ES-I3 (cell line): ENCODE results near the gene CLEC10A.
"Not testable (repeated sequence)": the region's sequence is repeated elsewhere in the genome, so short reads cannot be mapped to it uniquely, and the experiment has no call there.

ENCODE experiments used
- H3K36me3 ChIP-seq: 2 replicates; pipeline ENCODE4 v1.6.1; 2013; ENCODE audit warnings: mild to moderate bottlenecking, low read length, control low read depth, moderate library complexity; ENCODE audit not compliant: insufficient read depth
- H3K4me1 ChIP-seq: 2 replicates; pipeline ENCODE4 v1.6.1; 2013; ENCODE audit warnings: mild to moderate bottlenecking, control low read depth, low read length; ENCODE audit not compliant: insufficient read depth
- H3K9ac ChIP-seq: 2 replicates; pipeline ENCODE4 v1.6.1; 2013; ENCODE audit warnings: low read depth, mild to moderate bottlenecking, low read length, moderate library complexity
- H3K9me3 ChIP-seq: 2 replicates; pipeline ENCODE4 v1.6.1; 2013; ENCODE audit warnings: mild to moderate bottlenecking, low read length, moderate library complexity; ENCODE audit not compliant: control insufficient read depth, insufficient read depth

CLEC10A gene

DNA sequence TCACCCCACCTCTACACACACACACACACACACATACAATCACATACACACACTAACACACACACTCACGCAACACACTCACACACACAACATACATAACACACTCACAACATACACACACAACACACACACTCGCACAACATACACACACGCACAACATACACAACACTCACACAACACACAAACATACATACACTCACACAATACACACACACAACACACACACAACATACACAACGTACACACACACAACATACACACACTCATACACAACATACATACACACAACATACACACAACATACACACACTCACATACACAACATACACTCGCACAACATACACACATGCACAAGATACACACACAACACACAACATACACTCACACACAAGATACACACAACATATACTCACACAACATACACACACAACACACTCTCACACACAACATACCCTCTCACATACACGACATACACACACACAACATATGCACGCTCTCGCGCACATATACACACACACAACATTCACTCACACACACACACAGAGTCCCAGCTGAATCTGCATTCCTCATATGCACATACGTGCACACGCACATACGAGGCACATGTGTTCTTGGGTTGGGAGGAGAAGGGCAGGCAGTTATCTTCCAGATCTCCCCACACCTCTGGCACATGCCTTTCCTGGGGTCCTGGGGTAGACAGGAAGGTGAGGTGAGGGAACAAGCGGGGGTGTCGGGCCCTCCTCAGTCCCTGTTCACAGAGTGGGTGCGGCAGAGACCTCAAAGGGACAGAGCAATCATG lies 33.4 kb upstream of the CLEC10A start:
- no peak overlapping the region for H3K9ac ChIP-seq
- no peaks in the 10 kb centered on the region for H3K36me3 ChIP-seq
- H3K4me1 ChIP-seq, result peaks cover 8% of the 10 kb centered on the region
- H3K9me3 ChIP-seq, result no peaks in the 10 kb centered on the region

DNA sequence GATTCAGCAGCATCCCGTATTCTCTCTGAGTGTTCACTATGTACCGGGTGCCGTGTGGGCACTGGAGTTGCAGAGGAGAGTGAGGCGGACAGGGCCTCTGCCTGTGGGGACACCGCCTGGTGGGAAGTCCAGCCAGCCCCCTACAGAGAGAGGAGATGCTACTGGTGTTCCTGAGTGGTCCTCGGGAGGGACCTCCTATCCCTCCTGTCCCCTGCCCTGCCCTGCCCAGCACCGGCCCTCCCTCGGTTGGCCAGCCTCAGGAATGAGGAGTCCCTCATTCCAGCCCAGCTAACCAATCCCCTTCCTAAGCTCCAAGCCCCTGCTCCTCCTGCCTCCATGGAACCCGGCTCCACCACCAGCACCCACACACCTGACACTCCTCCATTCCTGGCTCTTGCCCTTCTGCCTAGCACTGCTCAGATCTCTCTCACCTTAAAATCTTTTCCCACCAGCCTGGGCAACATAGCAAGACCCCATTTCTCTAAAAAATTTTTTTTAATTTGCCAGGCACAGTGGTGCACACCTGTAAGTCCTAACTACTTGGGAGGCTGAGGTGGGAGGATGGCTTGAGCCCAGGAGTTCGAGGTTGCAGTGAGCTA lies 32.6 kb upstream of the CLEC10A start:
- Histone ChIP-seq H3K9me3 (no peaks in the 10 kb centered on the region), H3K9ac (no peak overlapping the region)

DNA sequence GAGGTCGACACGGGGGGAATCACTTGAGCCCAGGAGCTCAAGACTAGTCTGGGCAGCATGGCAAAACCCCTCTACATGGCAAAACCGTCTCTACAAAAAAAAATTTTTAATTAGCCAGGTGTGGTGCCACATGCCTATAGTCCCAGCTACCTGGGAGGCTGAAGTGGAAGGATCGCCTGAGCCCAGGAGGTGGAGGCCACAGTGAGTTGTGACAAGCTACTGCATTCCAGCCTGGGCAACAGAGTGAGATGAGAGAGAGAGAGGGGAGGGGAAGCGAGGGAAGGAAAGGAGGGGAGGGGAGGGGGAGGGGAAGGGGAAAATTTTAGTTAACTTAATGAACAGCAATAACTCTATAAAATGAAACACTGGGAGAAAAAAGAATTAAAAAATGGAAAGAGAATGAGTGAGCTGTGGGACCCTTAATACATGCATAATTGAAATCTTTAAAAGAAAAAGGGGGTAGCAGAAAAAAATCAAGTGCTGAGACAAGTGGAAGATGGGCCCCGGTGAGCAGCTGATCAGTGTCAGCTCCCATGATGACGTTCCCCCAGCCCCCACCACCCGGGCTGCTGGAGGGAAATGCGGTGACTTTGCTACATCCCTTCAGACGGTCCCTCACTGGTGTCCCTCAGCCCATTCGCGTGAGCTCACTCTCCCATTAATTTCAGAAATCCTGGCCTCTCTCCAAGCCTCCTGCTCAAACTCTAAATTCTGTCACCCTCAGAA lies 31.9 kb upstream of the CLEC10A start:
- no peak overlapping the region for H3K9ac ChIP-seq
- no peaks in the 10 kb centered on the region for H3K9me3 ChIP-seq
- H3K4me1 ChIP-seq, result peaks cover 8% of the 10 kb centered on the region
- H3K36me3 ChIP-seq, result no peaks in the 10 kb centered on the region

More for the DNA sequence above, 32.6 kb upstream of the CLEC10A start:
- peaks cover 8% of the 10 kb centered on the region for H3K4me1 ChIP-seq
- no peaks in the 10 kb centered on the region for H3K36me3 ChIP-seq

DNA sequence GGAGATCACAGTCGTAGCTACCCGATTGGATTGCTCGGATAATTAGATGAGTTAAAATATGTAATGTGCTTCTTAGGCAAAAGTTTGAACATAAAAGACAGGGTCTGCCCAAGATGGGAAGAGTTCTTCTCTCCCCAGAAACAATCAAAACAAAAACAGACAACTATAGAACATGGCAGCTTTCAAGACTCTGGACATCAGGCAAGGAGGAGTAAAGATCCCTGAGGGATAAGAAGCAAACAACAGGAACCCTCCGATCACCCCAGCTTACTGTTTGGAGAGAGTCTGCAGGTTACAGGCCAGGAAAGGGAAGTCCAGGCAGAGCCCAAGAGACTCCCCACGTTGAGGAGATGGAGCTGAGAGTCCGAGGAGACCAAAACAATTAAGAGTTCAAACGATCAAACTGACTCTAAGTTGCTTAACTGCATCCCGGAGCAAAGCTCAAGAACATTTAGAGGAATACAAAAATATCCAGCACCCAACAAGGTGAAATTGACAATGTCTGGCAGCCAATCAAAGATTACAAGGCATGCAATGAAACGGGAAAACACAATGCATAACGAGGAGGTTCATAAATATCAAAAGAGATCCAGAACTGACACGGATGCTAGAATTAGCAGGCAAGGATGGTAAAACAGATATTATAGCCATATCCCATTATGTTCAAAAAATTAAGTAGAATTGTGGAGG lies 30.7 kb upstream of the CLEC10A start:
- H3K9me3 ChIP-seq, result no peaks in the 10 kb centered on the region
- no peak overlapping the region for H3K9ac ChIP-seq
- H3K36me3 ChIP-seq, result no peaks in the 10 kb centered on the region
- H3K4me1 ChIP-seq, result peaks cover 8% of the 10 kb centered on the region

DNA sequence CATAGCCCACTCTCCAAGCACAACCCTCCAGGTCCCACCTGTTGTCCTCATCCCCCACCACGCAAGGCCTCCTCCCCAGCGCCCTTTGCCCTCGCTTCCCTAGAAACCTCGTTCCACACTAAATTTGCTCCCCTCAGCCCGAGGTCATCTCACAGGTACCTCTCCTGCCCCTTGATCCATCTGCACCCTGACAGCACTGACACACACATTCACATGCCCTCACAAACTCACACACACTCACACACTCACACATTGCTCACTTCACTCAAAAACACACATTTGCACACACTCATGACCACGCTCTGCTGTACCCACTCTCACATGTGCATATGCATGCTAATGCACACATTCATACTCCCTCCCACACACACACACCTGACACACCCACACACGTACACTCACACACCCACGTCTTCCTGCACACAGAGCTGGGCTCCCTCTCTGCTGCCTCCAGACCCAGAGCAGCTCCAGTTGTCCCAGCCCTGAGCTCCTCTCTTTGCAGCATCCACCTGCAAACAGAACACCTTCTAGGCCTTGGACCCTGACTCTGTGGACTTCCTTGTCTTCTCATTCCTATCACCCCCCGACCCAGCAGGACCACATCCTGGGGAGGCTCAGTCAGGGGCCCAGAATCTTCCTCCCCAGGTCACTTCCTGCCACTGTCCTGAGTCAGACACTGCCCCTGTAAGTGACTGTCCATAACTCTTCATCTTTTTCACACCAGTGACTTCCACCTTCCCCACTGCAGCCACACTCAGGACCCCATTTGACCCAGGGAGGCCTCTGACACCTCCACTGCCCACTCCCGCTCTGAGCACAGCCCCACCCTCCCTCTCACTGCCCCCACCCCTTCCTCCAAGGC lies 29.6 kb upstream of the CLEC10A start:
- H3K36me3 ChIP-seq, result no peaks in the 10 kb centered on the region
- H3K9me3 ChIP-seq, result no peaks in the 10 kb centered on the region
- no peak overlapping the region for H3K9ac ChIP-seq
- peaks cover 8% of the 10 kb centered on the region for H3K4me1 ChIP-seq

DNA sequence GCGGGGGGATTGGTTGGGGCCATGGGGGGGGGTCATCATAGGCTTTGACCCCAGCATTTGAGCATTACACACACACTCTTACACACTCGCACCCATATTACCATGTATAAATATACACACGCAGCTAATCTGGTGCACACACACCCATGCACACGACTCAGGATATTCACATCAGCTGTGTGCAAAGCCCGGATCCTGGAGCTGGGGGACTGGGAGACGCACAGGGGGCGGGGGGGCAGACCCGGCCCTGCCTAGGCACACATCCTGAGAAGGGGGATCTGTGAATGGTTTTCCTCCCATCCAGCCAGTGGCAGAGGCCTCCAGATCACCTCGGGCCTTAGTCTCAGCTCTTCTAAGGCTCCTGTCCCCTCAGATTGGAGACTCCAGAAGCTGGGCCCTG lies 28.9 kb upstream of the CLEC10A start:
- Histone ChIP-seq H3K4me1 (peaks cover 8% of the 10 kb centered on the region), H3K9ac (no peak overlapping the region), H3K36me3 (no peaks in the 10 kb centered on the region), H3K9me3 (no peaks in the 10 kb centered on the region)

DNA sequence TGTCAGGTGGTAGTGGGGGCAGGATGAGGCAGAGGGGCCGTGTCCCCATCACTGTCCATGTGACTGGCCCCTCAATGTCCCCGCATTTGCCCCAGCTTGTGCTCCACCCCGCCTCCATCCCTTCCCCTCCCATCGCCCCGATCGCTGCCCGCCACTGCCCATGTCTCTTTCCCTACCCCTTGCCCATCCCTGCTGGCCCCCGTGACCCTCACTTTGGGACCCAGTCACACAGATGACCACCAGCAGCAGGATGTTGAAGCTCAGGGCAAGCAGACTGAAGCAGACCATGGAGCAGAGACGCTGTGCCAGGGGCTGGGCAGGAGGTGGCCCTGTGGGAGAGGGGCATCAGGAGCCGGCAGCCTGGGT lies 28.5 kb upstream of the CLEC10A start:
- H3K9me3 ChIP-seq, result no peaks in the 10 kb centered on the region
- H3K36me3 ChIP-seq, result no peaks in the 10 kb centered on the region
- peaks cover 8% of the 10 kb centered on the region for H3K4me1 ChIP-seq
- no peak overlapping the region for H3K9ac ChIP-seq

DNA sequence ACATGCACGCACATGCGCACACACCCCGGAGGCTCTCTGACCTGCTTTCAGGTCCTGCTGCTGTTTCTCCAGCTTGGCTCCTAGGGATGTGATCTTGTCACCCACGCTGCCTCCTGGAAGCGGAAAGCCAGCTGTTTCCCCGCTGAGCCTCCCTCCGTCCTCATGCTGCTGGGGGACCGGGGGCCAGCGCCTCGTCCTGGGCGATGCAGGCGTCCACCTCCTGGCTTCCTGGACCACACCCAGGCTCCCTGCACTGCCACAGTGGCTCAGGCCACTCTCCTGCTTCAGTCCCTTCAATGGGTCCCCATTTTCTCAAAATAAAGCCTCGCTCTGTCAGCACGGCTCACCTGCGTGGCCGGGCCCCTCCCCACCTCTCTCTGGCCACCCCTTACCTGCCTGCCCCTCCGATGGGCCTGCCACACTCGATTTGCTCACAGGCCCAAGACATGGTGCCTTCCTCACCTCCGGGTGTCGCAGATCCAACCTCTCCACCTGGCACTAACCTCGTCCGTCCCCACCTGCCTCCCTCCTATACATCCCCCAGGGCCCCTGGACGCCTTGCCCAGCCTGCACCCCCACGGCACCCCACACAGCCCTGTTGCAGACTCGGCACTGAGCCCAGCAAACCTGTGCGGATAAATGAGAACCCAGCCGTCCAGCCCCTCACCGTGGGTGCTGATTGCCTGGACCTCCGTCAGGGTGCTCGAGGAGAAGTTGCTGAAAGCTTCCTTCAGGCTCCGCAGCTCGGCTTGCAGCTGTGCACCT lies 27.9 kb upstream of the CLEC10A start:
- Histone ChIP-seq H3K9me3 (no peaks in the 10 kb centered on the region), H3K9ac (no peak overlapping the region), H3K36me3 (no peaks in the 10 kb centered on the region), H3K4me1 (peaks cover 8% of the 10 kb centered on the region)

DNA sequence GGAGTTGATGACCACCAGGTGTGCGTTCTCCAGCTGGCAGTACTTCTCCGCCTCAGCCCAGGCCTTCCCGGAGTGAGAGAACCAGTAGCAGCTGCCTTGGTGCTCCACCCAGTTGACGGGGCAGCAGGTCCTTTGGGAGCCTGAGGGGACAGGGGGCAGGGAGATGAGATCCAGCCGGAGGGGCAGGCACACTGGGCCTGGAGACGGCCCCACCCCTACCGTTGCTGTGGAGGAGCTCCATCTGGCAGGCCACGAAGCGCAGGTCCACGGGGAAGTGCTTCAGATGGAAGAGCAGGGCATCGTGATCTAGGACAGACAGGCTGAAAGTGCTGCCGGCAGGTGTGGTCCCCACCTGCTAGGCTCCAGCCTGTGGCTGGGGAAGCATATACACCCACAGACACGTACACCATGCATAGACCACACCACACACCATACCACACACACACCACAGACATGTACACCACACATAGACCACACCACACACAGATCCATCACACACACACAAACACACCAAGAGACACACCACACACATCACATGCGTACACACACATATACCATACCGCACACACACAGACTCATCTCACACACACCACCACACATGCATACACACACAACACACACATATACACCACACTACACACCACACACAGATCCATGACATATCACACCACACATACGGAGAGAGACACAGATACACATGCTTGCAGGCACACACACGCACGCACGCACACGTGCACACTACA lies 27.1 kb upstream of the CLEC10A start:
- no peaks in the 10 kb centered on the region for H3K36me3 ChIP-seq
- H3K9ac ChIP-seq, result no peak overlapping the region

DNA sequence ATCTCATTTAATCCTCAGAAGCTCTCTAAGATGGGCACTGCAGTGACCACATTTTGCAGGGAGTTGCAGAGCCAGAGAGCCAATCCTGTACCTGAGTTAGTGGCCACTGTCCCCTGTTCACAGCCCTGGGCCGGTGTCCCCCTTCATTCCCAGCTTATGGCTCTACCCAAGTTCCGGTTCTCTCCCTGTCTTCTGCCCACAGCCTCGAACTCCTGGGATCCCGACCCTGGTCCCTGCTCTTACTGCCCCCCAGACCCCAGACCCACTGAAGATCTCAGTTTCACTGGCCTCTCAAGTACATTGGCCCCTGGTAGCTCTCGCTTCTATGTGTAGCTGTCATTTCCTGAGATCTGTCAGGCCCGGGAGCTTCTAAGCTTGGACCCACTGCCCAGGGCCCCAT lies 22.4 kb upstream of the CLEC10A start:
- H3K4me1 ChIP-seq, result no peaks in the 10 kb centered on the region
- no peaks in the 10 kb centered on the region for H3K36me3 ChIP-seq
- no peak overlapping the region for H3K9ac ChIP-seq
- H3K9me3 ChIP-seq, result no peaks in the 10 kb centered on the region

More for the DNA sequence above, 27.1 kb upstream of the CLEC10A start:
- Histone ChIP-seq H3K9me3 (no peaks in the 10 kb centered on the region), H3K4me1 (peaks cover 8% of the 10 kb centered on the region)

DNA sequence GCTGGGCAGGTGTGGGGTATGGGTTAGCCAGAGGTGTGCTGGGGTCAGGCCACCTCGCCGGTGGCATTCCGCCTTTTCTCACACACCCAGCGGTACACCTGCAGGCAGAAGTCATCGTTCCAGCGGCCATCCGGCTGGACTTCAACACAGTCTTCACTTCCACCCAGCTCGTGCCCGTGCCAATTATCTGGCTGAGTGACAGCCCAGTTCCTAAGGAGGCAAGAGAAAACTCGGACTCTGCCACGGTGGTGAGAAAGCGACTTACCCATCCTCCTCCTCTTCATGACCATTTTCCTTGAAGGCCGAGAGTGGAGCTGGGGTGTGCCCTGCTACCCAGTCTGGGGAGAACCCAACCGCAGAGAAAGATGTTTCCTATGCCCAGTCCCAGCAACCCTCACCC lies 21.5 kb upstream of the CLEC10A start:
- H3K9me3 ChIP-seq, result no peaks in the 10 kb centered on the region
- H3K4me1 ChIP-seq, result no peaks in the 10 kb centered on the region
- no peak overlapping the region for H3K9ac ChIP-seq
- H3K36me3 ChIP-seq, result no peaks in the 10 kb centered on the region

DNA sequence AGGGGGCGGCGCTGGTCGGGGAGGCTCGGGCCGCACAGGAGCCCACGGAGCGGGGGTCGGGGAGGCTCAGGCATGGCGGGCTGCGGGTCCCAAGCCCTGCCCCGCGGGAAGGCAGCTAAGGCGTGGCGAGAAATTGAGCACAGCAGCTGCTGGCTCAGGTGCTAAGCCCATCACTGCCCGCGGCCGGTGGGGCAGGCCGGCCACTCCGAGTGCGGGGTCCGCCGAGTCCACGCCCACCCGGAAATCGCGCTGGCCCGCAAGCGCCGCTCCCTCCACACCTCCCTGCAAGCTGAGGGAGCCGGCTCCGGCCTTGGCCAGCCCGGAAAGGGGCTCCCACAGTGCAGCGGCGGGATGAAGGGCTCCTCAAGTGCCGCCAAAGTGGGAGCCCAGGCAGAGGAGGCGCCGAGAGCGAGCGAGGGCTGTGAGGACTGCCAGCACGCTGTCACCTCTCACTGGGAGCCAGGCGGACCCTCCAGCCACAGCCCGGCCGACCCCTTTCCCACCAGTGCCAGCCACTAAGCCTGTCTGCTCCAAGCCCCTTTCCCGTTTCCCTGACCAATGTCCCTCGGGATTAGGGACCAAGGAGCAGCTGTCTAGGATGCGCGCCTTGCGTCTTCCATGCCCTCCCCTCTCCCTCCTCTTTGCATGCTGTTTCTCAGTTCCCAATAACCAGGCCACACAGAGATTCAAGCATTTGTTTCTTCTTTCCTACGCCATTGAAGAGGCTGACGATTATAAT lies 20.8 kb upstream of the CLEC10A start:
- peak overlapping the region; percentile 20; the same call in 1 of the 2 replicates for H3K9ac ChIP-seq
- not testable (repeated sequence) for H3K4me1 ChIP-seq, H3K9me3 ChIP-seq, H3K36me3 ChIP-seq
